Left colon (tissue), 2 donors: ENCODE data around the gene KRTAP2-3. TPM values are rescaled to one million over a fixed set of nuclear protein-coding genes. Genes with fewer than 3 reads are reported as not detected.
"Not testable (repeated sequence)": the region's sequence is repeated elsewhere in the genome, so short reads cannot be mapped to it uniquely, and the experiment has no call there.

Experiments used
- ATAC-seq: fragments of 200-7000 bp; cut with Tn5 transposase; one replicate; pipeline ENCODE4 v1.9.1; 2020; ENCODE audit warnings: mild to moderate bottlenecking, moderate library complexity
- DNase-seq, 2 donors: peaks; one replicate each; pipeline ENCODE4 v3.0.0-alpha.2; 2020
- intact Hi-C, 2 donors: fragments of 100-400 bp; cut with DNase I in 1 of 2; cut with micrococcal nuclease in 1 of 2; formaldehyde crosslinking; loops; one replicate each; pipeline versions ENCODE4 v1.11.2 to v1.14.0; 2022; cut with DNase I, micrococcal nuclease
- total RNA-seq, 2 donors: library from RNA; stranded (reverse); fragmentation: NEBNext Ultra II Directional; extraction: Animal tissue kit (Norgen Biotek cat#: 25700); gene quantifications; one replicate each; pipeline ENCODE4 v1.2.1, GENCODE V29; 2021
- donor health status: DM: no; HTN: no; CAD: no.
- donor health status: DM: yes; HTN: yes; CAD: no.

KRTAP2-3 gene
- total RNA-seq, 2 donors from 2014 or later: not detected

DNA sequence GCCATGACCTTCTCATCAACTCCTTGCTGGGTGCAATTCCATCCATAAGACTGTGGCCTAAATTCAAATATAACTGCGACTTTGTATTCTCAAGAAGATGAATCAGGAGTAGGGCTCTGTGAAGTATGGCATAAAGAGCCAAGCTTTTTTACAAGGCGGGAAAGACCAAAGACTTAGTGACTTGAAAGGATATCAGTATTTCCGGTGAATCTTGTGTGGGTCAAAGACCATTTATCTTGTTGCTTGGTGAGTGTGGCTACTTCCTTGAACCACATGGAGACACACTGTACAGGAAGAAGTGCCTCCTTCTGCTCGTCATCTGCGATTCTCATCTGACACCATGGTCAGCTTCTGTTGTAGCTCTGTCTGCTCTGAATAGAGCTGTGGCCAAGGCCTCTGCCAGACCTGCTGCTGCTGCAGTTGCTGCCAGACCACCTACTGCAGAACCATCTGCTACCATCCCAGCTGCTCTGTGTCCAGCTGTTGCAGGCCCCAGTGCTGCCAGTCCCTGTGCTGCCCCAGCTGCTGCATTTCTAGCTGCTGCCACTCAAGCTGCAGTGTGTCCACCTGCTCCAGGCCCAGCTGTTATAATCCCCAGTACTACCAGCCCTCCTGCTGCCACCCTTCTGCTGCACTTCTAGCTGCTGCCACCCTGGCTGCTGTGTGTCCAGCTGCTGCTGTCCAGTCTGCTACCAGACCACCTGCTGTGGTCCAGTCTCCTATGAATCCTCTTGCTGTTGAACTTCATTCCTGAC lies 11.9 kb upstream of the KRTAP2-3 start:
- DNase-seq: no peak
- intact Hi-C loops: no loop called here
- ATAC-seq: no peak

DNA sequence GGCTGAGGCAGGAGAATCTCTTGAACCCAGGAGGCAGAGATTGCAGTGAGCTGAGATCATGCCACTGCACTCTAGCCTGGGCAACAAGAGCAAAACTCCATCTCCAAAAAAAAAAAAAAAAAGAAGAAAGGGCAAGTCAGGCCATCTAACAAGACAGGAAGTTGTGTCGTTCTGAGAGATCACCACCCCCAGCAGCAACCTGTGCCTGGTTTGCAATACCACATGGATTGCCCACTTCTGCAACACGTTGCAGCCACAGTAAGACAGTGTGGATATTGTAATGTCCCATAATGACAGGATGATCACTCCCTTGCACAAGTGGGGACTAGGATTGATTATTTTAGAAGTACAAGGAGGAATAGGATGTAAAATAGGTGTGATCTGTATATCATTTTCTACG lies 9.1 kb upstream of the KRTAP2-3 start:
- ATAC-seq: no peak
- intact Hi-C loops: no loop called here
- no peak for DNase-seq

DNA sequence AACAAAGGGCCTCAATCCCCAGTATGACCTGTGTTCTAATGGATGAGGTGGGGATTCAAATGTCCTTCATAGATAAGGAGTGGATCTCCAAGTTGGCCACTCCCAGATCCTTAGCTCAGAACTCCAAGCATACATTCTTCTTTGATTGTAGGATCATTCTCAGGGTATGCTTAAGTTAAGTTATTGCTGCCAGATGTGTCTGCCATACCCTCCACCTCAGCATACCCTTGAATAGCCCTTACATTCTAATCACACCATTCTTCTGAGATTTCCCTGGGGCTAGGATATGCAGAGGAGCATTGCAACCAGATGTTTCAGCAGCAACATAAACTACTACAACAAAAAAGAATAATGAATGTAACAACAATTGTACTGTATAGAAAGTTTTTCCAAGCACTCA lies 7.4 kb upstream of the KRTAP2-3 start:
- ATAC-seq: no peak
- intact Hi-C loops: no loop called here

DNA sequence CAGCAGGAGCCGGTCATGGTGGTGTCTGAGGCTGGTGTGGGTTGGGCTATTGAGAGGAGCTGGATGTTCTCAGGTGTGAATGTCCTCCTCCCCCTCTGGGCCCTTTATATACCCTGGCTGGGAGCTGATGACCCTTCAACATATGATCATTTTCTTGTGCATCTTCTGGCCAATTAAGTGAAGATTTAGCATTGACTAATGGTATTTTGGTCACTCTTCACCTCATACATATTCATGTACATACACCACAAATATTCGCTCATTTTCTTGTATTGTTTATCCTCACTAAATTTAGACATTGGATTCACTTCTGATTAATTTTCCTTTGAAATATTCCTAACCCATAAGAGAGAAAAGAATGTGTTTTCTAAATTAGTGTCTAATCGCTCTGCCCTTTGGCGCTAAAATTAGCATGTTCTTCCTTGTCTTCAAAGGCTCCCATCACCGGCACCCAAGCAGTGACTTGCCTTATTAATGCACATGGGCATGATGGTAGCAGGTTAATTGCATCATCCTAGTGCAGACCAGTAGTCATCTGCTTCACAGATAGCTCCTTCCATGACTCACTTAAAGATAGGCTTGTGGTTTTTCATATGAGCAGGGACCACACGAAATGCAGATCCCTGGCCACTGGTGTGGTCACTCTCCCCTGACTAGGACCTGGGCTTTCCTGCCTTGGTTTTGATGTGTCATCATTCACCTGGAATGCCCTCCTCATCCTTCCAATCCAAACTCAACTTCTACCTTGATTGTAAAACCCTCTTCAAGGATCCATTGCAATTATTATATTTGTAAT lies 6.1 kb upstream of the KRTAP2-3 start, which contains the start of gene KRTAP2-4:
TSS of gene KRTAP2-4 (minus strand) at position 51 of the 796 bp plus-strand sequence. CDS start at position 17, 34 bp downstream.
- DNase-seq (no peak), ATAC-seq (no peak)
- intact Hi-C loops: no loop called here

More for the DNA sequence above, 7.4 kb upstream of the KRTAP2-3 start:
- DNase-seq: no peak

DNA sequence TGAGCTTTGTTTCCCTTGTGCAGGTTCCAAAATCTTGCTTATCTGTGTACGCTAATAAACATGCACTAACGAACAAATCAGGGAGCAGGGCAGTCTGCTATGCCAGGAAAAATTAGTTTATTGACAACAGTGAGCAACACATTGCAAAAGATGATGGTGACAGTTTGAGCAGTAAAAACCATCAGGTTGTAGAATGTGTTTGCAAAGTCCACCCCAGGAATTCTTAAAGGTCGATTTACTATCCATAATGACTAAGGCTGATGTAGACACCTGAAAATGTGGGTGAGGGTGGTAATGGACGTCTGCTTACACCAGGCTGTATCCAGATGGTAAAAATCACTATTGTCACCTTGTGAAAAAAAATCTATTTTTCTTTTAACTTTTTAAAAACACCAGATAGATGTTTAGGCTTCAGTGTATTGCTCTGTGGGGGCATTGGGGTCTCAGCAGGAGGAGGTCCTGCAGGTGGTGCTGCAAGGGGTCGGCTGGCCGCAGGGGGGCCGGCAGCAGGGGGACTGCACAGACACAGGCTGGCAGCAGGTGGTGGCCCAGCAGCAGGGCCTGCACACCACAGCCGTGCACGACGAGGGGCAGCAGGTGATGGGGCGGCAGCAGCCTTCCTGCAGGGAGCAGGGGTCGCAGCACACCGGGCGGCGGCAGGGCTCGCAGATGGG lies 5.2 kb upstream of the KRTAP2-3 start:
- intact Hi-C loops, ATAC-seq: not testable (repeated sequence)

DNA sequence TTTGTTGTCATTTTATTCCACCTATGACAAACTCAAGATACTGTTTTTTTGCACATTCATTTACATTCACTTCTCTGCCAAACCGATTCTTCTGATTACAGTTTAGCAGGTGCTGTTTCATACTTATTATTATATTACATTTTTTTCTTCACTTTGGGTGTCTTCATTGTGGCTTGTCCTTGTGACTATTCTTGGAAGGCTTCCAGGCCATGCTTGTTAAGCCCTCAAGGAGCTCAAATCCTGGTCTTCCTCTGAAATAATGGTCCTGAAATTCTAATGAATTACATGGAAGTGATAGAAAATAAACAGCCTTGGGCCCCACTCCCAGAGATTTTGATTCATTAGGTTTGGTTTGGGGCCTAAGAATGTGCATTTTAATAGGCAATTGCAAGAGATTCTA lies 4.4 kb upstream of the KRTAP2-3 start:
- no peak for DNase-seq
- no peak for ATAC-seq
- intact Hi-C loops: no loop called here

More for the DNA sequence above, 5.2 kb upstream of the KRTAP2-3 start:
- DNase-seq: not testable (repeated sequence)

DNA sequence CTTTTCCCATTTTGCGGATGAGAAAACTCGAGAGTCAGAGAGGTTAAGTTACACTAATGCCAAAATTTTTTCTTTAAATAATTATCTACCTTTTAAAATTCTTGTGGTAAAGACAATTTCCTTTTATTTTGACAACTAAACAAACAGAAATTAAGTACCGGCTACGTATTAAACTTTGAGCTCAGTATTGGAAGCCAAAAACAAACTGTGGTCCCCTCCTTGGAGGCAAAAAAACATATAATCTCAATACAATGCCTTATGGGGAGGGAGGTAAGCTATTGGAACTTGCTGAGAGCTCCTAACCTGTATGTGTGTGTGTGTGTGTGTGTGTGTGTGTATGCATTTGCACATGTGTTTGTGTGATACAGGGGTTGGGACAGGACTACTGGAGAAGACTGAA lies 3.5 kb upstream of the KRTAP2-3 start:
- DNase-seq (no peak), ATAC-seq (no peak)
- intact Hi-C loops: no loop called here

DNA sequence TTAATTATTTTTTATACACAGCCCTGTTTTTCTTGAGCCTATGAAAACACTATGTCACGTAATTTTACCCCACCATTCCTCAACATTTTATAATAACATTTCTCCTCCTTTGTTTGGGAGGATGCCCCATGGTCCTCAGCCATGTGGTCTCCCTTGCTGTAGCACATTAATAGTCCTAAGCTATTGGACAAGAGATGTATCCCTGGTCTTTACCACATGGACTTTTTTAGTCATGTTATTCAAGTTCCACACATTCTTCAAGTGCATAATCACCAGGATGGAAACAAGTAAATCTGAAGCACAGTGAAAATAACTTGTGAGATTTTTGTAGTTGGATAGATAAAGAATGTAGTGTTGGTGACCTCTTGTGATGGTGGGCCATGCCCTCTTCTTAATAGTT lies 2.0 kb upstream of the KRTAP2-3 start:
- intact Hi-C loops: no loop called here
- DNase-seq (no peak), ATAC-seq (no peak)

DNA sequence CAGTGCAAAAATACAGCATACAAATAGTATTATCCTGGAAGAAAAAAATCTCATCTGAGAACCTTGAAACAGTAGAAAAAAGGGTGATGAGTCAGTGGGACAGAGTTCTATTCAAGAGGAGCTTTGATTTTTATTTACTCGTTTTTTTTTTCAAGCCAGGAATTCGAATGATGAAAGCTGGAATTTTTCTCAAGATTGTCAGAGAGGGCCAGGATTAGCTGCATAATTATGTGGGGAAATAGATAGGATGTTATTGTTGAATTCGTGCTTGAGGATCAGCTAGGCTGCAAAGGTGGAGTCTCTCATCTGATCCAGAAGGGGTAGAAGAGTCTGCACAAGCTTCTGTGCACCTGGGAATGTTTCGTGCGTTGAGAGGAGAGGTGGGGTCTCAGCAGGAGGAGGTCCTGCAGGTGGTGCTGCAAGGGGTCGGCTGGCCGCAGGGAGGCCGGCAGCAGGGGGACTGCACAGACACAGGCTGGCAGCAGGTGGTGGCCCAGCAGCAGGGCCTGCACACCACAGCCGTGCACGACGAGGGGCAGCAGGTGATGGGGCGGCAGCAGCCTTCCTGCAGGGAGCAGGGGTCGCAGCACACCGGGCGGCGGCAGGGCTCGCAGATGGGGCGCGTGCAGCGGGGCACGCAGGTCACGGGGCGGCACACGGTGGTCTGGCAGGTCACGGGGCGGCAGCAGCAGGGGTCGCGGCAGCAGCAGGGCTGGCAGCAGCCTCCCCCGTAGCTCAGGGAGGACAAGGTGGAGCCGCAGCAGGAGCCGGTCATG lies 450 bp downstream of the KRTAP2-3 start:
- ATAC-seq, DNase-seq, intact Hi-C loops: not testable (repeated sequence)

DNA sequence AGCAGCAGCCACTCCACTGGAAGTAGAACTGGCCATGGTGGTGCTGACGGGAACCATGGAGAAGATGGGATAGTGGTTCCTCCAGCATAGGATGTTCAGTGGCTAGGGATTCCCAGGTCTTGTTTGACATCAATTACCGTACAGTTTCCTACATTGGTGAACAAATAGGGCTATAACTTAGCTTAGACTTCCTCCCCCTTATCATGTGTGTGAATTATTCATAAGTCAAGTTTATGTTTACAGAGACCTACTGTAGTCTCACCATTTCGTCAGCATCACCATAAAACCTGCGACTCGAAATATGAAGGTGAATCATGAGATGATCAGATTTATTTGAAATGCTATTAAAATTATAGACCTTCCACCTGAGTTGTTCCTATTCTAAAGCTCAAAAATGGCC lies 1.2 kb downstream of the KRTAP2-3 start:
- ATAC-seq: no peak
- intact Hi-C loops: no loop called here
- no peak for DNase-seq

DNA sequence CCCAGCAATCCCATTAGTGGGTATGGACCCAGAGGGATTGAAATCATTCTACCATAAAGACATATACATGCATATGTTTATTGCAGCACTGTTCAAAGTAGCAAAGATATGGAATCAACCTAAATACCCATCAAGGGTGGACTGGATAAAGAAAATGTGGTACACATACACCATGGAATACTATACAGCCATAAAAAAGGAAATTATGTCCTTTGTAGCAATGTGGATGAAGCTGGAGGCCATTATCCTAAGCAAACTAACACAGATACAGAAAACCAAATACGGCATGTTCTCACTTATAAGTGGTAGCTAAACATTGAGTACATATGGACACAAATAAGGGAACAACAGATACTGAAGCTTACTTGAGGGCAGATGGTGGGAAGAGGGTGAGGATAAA lies 2.4 kb downstream of the KRTAP2-3 start:
- ATAC-seq (no peak), DNase-seq (no peak)
- intact Hi-C loops: no loop called here

DNA sequence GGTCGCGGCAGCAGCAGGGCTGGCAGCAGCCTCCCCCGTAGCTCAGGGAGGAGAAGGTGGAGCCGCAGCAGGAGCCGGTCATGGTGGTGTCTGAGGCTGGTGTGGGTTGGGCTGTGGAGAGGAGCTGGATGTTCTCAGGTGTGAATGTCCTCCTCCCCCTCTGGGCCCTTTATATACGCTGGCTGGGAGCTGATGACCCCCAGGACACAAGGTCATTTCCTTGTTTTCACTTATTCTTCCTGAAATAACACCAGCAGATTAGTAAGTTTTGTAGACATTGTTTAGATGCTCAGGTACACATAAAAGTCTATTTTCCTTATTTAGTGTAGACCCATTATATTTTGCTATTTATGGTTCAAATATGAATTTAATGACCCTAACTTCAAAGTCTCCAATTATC lies 4.8 kb downstream of the KRTAP2-3 start, which contains the start of gene KRTAP2-2:
TSS of gene KRTAP2-2 (minus strand) at position 101 of the 400 bp plus-strand sequence. CDS start at position 82, 19 bp downstream.
- intact Hi-C loops, DNase-seq, ATAC-seq: not testable (repeated sequence)

DNA sequence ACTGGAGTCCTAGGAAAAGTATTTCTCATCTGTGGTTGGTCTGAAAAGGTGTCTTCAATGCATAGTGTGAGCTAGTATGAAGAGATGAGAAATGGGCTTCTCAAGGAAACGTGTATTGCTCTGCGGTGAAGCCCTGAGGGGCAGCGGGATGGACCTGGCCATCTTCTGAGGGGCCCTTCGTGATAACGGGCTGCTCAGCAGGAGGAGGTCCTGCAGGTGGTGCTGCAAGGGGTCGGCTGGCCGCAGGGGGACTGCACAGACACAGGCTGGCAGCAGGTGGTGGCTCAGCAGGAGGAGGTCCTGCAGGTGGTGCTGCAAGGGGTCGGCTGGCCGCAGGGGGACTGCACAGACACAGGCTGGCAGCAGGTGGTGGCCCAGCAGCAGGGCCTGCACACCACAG lies 5.4 kb downstream of the KRTAP2-3 start:
- DNase-seq, intact Hi-C loops, ATAC-seq: not testable (repeated sequence)

DNA sequence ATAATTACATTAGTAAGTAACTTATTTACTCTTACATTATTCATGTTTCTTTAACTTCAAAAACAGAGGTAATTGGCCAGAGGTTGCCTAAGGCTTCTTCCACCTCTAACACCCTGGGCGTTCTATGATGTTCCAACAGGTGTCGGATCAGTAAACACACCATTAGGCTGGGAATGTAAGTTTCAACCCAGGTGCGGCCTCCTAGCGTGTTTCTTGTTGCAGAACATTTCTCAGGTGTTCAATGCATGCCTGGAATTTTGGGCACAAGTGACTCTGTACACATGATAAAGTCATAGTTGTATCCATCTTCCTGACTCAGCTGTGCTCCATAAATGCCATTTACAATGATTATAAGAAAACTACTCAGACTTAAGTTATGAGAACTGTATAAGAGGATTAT lies 5.9 kb downstream of the KRTAP2-3 start:
- intact Hi-C loops: no loop called here
- ATAC-seq (no peak), DNase-seq (no peak)

DNA sequence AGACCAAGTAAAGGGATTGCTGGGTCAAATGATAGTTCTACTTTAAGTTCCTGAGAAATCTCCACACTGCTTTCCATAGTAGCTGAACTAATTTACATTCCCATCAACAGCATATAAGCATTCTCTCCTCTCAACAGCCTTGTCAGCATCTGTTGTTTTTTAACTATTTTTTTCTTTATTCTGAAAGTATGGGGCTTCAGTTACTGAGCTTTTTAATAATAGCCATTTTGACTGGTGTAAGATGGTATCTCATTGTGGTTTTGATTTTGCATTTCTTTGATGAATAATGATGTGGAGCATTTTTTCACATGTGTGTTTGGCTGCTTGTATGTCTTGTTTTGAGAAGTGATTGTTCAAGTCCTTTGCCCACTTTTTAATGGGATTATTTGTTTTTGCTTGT lies 7.3 kb downstream of the KRTAP2-3 start:
- intact Hi-C loops: no loop called here
- DNase-seq (no peak), ATAC-seq (no peak)

DNA sequence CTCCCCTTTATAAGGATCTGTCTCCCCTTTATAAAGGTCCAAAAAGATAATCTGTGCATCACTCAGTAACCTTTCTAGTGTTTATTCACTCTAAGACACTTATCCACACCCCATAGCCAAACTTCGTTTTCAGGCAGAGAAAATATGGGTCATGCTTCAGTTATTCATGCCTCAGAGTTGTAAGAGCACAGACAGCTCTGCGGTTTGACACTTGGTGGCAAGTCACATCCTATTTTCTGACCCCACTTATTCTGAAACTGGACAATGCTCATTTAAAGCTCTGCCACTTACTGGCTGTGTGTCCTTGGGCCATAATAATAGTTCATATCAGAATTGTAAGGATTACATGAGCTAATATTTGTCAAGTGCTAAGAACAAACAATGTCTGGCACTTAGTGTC lies 10.8 kb downstream of the KRTAP2-3 start:
- DNase-seq (no peak), ATAC-seq (no peak)
- intact Hi-C loops: no loop called here

DNA sequence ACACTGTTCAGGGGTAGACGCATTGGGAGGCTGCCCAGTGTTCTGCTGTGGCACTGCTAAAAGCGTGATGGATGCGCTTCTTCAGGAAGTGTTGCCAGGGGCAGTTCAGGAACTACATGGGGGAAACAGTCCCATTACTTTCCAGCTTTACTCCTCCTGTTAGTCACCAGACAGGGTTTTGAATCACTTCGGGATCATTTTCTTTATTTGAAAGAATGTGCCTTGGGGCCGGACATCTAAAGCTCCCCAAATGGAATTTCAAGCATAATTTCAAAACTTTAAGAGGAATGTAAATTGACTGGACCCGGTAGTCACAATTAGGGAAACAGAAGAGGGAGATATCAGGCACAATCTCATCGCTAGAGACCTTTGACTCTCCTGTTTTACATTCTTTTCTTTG lies 11.5 kb downstream of the KRTAP2-3 start:
- DNase-seq (no peak), ATAC-seq (no peak)
- intact Hi-C loops: no loop called here

DNA sequence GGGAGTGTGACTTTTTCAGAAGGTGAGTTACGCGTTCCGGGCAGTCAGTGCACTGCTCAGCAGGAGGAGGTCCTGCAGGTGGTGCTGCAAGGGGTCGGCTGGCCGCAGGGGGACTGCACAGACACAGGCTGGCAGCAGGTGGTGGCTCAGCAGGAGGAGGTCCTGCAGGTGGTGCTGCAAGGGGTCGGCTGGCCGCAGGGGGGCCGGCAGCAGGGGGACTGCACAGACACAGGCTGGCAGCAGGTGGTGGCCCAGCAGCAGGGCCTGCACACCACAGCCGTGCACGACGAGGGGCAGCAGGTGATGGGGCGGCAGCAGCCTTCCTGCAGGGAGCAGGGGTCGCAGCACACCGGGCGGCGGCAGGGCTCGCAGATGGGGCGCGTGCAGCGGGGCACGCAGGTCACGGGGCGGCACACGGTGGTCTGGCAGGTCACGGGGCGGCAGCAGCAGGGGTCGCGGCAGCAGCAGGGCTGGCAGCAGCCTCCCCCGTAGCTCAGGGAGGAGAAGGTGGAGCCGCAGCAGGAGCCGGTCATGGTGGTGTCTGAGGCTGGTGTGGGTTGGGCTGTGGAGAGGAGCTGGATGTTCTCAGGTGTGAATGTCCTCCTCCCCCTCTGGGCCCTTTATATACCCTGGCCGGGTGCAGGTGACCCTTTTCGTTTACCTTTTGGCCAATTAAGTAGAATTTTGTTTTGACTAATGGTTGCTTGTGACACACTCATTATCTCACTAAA lies 13.0 kb downstream of the KRTAP2-3 start, which contains the start of gene KRTAP2-1:
TSS of gene KRTAP2-1 (minus strand) at position 582 of the 731 bp plus-strand sequence. CDS start at position 533, 49 bp downstream.
- intact Hi-C loops, DNase-seq, ATAC-seq: not testable (repeated sequence)
